GM19023 (cell line): ENCODE results near the gene RUNX2.

Experiments
- ATAC-seq: cut with Tn5 transposase; IDR thresholded peaks from one replicate; pipeline ENCODE4 v1.9.1; 2021; ENCODE audit warnings: mild to moderate bottlenecking, moderate library complexity; ENCODE audit not compliant: unreplicated experiment

Gene RUNX2

DNA sequence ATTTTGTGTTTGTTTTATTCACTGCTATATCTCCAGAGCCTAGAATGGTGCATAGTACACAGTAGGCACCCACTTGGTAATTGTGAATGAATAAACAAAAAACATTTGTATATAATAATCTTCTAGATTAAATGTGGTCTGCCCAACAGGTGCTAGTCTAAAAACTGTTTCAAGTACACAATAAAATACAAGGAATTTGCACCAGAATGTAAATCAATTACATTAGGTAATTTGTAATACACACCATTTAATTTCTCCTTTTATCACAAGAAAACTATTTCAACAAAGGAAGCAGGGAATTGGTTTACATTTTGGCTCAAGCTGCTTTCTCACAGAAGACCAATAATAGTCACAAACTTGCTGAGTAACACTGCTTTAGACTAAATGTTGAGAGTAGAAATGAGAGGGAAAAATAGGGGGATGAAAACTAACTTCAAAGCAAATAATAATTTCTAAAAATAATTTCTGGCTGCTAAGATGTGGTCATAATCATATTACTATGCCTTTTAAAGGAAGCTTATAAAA is 22.1 kb downstream of the RUNX2 start:
- no peak for ATAC-seq

DNA sequence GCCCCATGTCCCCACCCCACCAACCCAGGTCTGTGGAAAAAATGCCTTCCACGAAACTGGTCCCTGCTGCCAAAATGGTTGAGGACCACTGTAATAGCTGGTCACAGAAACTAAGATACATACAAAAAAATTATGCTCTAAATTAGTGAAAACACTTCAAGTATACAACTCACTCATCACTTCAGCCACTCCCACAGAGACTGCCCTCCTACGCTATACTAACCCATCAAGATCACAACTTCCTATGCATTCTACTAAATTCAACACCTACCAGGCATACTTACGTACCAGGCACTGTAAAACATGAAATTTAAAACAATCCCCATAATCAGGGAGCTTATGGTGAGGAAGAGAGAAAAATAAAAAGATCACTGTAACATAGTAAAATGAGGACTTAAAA is 22.9 kb downstream of the RUNX2 start:
- ATAC-seq: no peak

DNA sequence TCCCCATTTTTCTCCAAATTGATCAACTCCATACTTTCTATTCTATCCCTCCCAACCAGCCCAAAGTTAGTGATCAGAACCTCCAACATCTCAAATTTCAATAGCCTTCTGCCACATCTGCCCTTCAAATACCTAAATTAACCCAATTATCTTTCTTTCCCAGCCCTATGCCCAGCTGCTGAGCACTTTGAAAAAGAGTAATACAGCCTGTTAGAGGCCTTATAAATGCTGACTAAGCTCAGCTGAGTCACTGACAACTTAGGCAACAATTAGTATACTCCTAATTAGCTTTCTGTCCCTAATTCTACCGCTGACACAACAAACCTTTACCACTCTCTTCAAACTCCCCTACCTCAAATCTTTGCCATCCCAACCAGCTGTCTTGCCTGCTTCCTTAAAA is 23.5 kb downstream of the RUNX2 start:
- no peak for ATAC-seq

DNA sequence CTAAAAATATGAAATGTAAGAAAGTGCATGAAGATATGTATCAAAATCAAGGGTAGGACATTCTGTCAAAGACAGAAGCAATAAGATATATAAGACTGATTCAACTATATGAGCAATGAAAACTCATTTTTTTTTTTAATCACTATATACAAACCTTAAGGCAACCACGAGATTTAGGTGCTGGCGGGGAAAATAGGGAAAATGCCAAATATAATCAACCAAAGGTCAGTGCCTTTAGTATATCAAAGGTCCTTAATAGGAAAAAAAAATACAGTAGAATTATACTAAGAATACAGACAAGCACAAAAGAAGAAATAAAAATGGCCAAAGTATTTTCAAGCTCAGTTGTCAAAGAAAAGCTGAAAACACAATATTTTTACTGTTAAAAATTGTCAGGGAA is 25.5 kb downstream of the RUNX2 start:
- no peak for ATAC-seq

DNA sequence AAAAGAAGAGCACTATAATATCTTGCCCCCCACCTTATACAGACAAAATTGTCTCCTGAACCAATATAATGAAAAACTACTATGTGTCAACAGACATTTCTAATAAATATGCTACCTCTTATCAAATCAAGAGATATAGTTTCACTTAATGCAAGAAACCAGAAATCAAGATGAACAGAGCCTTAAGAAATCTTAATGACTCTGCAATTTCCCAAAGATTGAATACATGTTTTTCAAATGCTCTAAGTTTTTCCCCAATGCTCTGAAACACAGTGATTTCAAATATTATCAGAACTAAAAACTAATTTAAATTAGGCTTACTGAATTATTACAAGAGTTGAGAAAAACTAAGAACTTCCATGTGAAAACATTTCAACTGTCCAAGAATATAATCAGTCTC is 36.3 kb downstream of the RUNX2 start:
- ATAC-seq: no peak

DNA sequence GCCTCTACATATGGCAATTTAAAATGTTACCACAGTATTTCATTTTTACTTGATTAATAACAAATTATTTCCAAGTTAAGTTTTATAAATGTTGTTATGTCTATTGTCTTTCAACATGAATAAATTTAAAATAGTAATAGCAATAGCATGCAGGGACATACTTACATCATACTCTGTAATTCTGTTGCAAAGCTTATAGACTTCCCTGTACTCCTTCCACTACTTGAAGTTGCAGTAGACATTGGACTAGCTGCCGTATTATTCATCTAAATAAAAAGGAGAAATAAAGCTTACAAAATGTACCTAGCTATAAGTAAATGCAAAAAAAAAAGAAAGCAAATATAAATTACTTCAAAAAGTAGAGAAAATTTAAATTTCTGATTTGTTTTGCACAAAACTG is 36.9 kb downstream of the RUNX2 start:
- no peak for ATAC-seq

DNA sequence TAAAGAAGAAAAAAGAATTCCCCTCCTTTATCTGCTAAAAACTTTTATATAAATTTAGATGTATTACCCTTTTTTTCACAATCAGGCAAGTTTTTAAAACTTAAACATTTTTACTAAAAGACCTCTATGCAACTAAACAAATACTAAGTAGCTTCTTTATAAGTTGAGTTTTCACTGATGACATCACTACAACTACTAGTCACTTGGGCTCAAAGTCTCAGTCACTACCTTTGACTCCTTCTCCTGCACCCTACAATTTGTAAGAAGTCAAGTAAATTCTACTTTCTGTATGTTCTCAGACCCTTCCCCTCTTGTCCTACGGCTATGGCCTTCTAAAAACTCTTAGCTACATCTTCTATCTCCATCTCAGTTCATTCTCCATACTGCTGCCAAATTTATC is 38.4 kb downstream of the RUNX2 start:
- ATAC-seq: no peak

DNA sequence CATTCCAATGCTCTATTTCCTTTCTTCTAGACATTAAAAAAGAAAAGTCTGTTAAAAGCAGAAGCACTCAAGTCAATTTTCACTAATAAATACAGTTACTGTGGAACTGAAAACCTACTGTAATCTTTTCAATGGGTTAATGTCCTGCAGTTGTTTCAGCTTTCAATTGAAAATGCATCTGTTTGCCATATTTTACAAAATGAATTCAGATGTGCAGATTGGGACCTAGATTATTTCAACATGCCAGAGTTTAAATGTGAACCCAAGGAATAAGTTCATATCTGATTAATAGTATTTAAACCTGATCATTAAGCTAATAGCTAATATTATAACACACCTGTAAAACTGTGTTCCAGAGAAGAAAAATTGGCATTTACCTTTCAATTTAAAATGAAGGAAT is 39.9 kb downstream of the RUNX2 start:
- ATAC-seq: no peak

DNA sequence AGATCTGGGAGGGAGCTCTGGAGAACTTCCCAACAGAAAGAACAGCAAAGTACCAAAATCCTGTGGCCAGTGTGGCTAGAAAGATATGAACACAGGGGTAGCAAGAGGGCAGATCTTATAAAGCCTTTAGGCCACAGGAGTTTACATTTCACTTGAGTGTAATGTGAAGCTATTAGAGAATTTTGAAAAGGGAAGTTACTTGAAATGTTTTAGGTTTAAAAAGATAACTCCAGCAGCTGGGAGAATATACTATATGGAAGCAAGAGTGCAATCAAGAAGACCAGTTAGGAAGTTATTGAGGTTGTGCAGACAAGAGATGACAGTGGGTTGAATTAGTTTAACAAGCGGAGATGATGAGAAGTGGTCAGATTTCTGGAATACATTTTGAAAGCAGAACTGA is 41.7 kb downstream of the RUNX2 start:
- ATAC-seq: no peak

DNA sequence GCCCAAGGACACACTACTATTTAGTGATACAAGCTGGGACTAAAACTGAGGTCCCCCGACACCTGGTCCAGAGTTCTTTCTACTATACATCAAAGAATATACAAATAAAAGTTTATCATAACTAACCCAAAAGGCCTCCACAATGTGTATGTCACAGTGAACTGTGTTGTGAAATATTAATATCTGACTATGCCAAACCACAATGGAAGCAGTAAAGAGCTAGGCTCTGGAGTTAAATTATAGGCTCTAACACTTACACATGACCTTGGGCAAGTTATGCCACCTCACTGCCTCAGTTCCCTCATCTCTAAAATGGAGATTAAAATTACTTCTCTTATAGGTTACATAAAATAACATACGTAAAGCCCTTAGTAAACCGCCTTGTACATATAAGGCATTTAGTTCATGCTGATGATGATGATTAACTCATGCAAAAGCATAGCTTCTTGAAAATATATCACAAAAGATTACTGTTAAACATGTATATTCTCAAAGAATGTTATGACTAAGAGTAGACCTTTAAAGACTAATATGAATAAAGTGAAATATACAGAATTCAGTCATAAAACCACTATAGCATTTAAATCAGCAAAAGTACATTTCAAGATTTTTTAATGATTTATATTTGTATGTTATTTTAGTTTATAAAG is 43.9 kb downstream of the RUNX2 start:
- ATAC-seq: no peak

DNA sequence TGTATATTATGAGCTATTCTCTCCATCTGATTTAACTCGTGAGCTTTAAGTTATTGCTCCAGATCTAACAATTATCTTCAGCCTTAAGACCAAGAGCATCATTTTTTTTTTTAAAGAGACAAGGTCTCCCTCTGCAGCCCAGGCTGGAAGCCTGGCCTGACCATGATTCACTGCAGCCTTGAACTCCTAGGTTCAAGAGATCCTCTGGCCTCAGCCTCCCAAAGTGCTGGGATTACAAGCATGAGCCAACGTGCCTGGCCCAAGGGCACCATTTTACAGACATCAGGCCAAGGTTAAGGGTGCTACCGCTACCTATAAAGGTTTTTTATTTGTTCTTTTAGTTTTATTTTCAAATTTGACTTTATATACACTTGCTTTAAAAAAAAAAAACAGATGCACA is 47.3 kb downstream of the RUNX2 start:
- ATAC-seq: no peak

DNA sequence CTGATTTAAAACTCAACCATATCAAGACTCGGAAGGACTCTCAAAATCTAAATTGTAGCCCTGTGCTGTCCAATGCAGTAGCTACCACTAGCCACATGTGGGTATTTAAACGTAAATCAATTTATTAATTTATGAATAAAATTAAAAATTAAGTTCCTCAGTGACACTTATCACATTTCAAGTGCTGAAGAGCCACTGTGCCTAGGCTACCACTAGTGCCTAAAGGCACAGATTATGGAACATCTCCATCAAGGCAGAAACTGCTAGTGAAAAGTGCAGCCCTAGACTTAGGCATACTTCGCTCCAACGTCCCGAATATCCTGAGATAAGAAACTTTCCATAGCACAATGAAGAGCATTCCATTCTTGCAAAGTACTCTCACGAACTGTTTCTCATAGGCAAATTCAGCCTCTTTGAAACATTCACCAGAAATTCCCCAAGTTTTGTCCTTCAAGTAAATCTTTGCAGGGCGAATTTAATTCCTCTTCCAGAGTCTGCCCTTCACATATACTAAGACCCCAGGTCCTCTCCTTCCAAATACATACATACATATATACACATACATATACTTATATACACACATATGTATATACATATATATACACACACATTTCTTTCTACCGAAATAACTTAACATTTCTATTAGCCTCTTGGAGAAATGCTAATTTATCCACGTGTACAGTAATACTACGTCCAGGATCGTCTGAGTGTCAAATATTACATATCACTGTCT is 48.3 kb downstream of the RUNX2 start:
- ATAC-seq: no peak

DNA sequence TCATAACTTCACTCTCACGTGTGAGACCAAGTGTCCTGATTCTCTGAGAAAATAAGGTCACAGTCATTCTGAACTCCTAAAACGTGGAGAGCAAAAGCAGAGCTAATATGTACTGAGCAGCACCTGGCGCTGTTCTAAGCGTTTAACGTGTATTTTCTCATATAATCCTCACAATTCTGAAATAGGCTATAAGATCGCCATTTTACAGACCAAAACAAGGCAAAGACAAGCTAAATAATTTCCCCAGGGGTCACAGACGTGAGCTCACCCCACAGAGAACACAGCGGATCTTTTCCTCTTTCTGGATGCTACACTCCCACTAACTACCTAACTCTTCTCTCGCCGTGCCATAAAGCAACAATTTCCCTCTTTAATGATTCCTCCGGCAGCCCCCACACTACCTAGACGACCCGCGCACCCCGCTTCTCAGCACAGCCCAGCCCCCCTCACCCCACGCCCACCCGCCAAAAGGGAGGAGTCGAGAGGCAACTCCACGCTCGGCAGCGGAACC is 49.0 kb downstream of the RUNX2 start:
- ATAC-seq: peak; percentile 5

DNA sequence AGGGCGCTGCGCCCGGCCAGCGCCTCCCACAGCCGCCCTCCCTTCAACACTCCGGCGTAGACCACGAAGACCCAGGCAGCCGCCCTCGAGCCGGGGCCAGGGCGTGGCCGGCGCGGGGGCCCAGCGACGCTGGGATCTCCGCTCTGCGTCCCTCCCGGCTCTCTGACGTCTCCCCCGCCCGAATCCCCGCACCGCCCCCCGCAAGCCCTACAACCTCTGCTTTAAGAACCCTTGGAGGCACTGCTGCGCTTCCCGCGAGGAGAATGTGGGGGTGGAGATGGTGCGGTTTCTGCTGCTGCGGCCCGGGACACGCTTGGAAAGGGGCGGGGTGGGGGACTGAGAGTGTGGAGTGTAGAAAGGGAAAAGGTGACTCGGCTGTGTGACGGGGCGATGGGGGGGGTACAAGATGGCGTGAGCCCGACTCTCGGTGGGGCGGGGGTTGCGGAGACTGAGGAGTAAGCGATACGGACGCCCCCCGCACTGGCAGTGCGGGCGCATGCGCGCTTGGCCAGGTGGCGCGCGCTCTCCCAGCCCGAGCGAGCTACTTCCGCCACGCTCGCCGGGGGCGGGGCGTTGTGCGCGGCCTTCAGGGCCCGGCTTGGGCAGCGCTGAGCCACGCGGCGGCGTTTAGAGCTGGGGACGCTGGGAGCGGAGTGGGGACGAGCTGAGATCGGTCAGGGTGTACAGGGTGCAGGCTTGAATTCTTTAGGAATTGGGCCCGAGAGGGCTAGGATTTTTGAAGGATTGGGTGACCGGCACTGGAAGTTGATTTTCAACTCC is 49.6 kb downstream of the RUNX2 start, which contains the start of gene SUPT3H:
SUPT3H (minus strand) TSS at position 381 of the 780 bp plus-strand sequence.
- peak; percentile 95 for ATAC-seq

DNA sequence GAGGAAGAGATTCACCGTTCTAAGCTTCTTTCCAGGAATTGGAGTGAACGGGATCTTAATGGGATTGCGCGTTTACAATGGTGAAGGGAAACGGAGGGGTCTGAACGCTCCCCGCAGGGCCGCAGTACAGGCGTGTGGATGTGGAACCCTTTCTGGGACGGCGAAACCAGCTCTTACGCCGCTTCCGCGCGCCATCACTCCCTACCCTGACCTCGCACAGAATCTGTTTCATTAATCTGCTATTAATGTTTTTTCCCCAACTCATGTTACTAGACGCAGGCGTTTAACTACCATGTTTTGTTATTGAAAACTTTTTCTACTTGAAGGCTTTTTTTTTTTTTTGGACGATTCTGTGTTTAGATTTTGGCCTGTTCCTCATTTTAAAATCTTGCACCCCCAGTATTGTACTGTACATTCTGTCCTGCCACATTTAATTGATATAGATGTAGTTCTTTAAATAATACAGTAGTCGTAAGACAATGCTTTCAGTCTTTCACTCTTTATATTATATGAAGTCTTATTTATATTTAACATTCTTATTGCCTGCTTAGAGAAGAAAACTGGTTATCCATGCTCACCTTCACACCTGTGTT is 50.3 kb downstream of the RUNX2 start:
- ATAC-seq: peak; percentile 27

DNA sequence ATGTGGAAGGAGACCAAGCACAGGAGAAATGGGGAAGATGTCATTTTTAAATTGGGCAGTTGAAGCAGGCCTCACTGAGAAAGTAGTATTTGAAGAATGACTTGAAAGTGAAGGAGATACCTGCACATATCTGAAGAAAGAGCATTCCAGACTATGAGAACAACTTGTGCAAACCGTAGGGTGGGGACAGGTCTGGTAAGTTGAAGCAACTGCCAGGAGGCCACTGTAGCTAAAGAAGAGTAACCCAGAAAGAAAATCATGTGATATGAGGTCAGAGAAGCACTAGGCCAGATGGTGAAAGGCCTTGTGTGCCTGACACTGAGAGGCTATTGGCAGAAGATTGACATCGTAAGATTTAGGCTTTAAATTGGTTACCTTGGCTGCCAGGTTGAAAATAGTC is 54.3 kb downstream of the RUNX2 start:
- no peak for ATAC-seq

DNA sequence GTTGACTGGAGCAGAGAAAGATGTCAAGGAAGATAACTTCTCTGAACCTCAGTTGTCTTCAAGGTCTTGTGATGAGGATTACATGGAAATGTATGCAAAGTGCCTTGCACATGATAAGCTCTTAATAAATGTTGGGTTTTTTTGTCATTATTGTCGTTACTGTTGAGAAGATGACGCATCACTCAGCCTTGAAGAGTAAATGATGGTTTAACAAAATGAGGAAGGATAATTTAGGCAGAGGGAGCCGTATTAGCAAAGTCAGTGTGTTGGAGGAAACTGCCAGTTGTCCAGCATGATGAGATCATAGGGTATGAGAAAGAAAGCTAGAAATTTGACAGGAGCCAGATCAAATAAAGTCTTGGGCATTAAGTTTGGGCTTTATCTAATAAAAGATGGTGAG is 58.4 kb downstream of the RUNX2 start:
- no peak for ATAC-seq

DNA sequence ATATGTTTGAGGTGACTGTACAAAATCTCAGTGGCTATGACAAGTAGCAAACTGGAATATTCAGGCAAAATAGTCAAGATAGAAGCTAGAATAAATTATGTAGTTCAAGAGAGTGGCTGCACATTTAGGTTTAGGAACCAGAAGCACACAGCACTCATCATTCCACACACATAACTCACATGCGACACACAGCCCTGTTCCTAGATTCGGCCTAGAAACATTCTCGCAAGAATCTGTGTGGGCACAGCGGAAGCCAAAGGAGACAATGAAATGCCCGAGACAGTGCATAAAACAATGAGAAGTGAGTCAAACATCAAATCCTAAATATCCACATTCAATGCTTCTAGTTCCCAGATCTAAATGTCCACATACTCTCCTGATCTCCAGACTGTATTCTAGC is 59.1 kb downstream of the RUNX2 start:
- ATAC-seq: no peak

DNA sequence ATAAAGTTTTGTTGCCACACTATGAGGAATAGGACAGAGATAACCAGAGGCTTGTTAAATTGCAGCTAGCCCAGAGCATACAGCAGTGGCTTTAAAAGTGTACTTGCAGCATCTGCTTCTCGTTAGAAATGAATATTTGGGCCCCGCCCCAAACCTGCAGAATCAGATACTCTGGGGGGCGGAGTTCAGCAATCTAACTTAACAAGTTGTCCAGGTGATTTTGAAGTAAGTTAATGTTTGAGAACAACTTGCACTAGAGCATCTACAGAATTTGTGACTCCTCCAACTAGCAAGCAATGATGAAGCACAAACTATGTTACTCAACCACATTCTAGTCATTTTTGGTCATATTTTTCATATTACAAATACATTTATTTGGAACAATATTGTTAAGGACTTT is 60.2 kb downstream of the RUNX2 start:
- ATAC-seq: no peak

DNA sequence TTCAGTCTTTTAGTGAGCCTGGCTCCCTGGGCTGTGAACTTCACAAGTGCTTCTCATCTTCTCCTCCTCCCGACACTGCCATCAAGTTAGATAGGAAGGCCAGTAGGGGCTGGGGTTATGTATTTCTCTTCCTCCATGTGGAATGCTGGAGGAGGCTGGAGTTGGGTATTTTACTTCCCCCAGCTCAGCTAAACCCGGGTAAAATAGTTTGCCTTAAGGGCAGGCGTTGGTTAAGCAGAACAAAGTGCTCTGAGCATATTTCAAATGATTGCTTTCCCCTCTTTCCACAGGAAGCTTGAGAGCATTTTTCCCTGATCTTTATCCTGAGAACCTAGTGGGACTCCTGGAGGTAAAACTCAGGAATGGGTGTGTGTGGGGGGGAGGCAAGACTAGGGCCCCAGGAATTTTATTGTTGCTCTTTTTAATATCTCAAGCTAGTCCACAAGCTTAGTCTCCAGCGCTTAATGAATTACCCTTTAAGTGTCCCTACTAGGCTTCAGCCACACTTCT is 66.5 kb downstream of the RUNX2 start:
- ATAC-seq: no peak
